ENCODE results near the gene MYCBP2. TPM values are rescaled to one million over a fixed set of nuclear protein-coding genes. Genes with fewer than 3 reads are reported as not detected.

MYCBP2 gene
- total RNA-seq, 2 experiments from 2014 or later = 121 to 125 TPM

GRCh38 chr13:77222000-77222690 is 104.7 kb downstream of the MYCBP2 start:
- POLR2A ChIA-PET = no interaction called here
- H3K9me2 ChIP-seq (ENCODE audit: insufficient read depth, low read length) = no peaks in the 10 kb centered on the region
- H2AFZ ChIP-seq (ENCODE audit: low read length) = no peak overlapping the region
- no TSS peak for BruUV-seq (replicated peaks)
- CTCF ChIA-PET (ENCODE audit: unreplicated experiment) = no interaction called here
- DNase-seq (ENCODE audit: low spot score) = no peak
- TF ChIP-seq CTCF (conservative IDR thresholded peaks at IDR 0.05; ENCODE audit: low read length) (no peak), EZH2phosphoT487 (IDR thresholded peaks at IDR 0.05; ENCODE audit: borderline replicate concordance, low read depth, low read length) (no peak)
- H3K9me3 ChIP-seq (ENCODE audit: low read length) = no peaks in the 10 kb centered on the region
- H3K27ac ChIP-seq (ENCODE audit: low read depth, low read length, poor library complexity, severe bottlenecking) = no peak overlapping the region
- no peaks in the 10 kb centered on the region for H3K4me1 ChIP-seq (ENCODE audit: insufficient read depth, low read length, poor library complexity, severe bottlenecking)
- intact Hi-C loops (cut with micrococcal nuclease; ENCODE audit: unreplicated experiment) = no loop called here
- H3K36me3 ChIP-seq (ENCODE audit: insufficient read depth, low read length) = peaks cover 76% of the 10 kb centered on the region
- no peaks in the 10 kb centered on the region for H3K79me2 ChIP-seq (ENCODE audit: insufficient read depth, low read depth, low read length)
- H4K20me1 ChIP-seq (ENCODE audit: insufficient read depth, low read length) = no peaks in the 10 kb centered on the region
- H3K4me3 ChIP-seq (ENCODE audit: low read depth, low read length, poor library complexity, severe bottlenecking) = no peak overlapping the region
- no peak overlapping the region for H3K4me2 ChIP-seq (ENCODE audit: low read length)

- BruUV-seq (replicated peaks) = no TSS peak
- peaks cover 83% of the 10 kb centered on the region for H3K36me3 ChIP-seq (ENCODE audit: insufficient read depth, low read length)
- no peaks in the 10 kb centered on the region for H4K20me1 ChIP-seq (ENCODE audit: insufficient read depth, low read length)
- no peak overlapping the region for H3K4me3 ChIP-seq (ENCODE audit: low read depth, low read length, poor library complexity, severe bottlenecking)
- DNase-seq (ENCODE audit: low spot score) = no peak
- CTCF ChIA-PET (ENCODE audit: unreplicated experiment) = no interaction called here
- no peak overlapping the region for H3K27ac ChIP-seq (ENCODE audit: low read depth, low read length, poor library complexity, severe bottlenecking)
- TF ChIP-seq EZH2phosphoT487 (IDR thresholded peaks at IDR 0.05; ENCODE audit: borderline replicate concordance, low read depth, low read length) (no peak), CTCF (conservative IDR thresholded peaks at IDR 0.05; ENCODE audit: low read length) (no peak)
- intact Hi-C loops (cut with micrococcal nuclease; ENCODE audit: unreplicated experiment) = no loop called here
- no peak overlapping the region for H2AFZ ChIP-seq (ENCODE audit: low read length)
- H3K4me2 ChIP-seq (ENCODE audit: low read length) = no peak overlapping the region
- no peaks in the 10 kb centered on the region for H3K4me1 ChIP-seq (ENCODE audit: insufficient read depth, low read length, poor library complexity, severe bottlenecking)
- POLR2A ChIA-PET = interaction anchor here (0.8 to 1.5 kb wide), 5 partner anchors 9 to 191 kb away, joined by 3 to 9 read pairs (median 3); no protein-coding TSS in a partner anchor
- no peaks in the 10 kb centered on the region for H3K79me2 ChIP-seq (ENCODE audit: insufficient read depth, low read depth, low read length)
- no peaks in the 10 kb centered on the region for H3K9me3 ChIP-seq (ENCODE audit: low read length)
- no peaks in the 10 kb centered on the region for H3K9me2 ChIP-seq (ENCODE audit: insufficient read depth, low read length)
These were observed 107.5 kb downstream of the MYCBP2 start for GRCh38 chr13:77219401-77219800.

- DNase-seq (ENCODE audit: low spot score) = no peak
These were observed 108.6 kb downstream of the MYCBP2 start for GRCh38 chr13:77218274-77218673.

More at GRCh38 chr13:77218274-77218673, 108.6 kb downstream of the MYCBP2 start:
- Histone ChIP-seq H3K4me2 (ENCODE audit: low read length) (no peak overlapping the region), H3K4me1 (ENCODE audit: insufficient read depth, low read length, poor library complexity, severe bottlenecking) (no peaks in the 10 kb centered on the region), H3K9me3 (ENCODE audit: low read length) (no peaks in the 10 kb centered on the region), H2AFZ (ENCODE audit: low read length) (no peak overlapping the region), H3K79me2 (ENCODE audit: insufficient read depth, low read depth, low read length) (no peaks in the 10 kb centered on the region), H3K4me3 (ENCODE audit: low read depth, low read length, poor library complexity, severe bottlenecking) (no peak overlapping the region), H3K36me3 (ENCODE audit: insufficient read depth, low read length) (peaks cover 86% of the 10 kb centered on the region), H3K27ac (ENCODE audit: low read depth, low read length, poor library complexity, severe bottlenecking) (no peak overlapping the region), H4K20me1 (ENCODE audit: insufficient read depth, low read length) (no peaks in the 10 kb centered on the region), H3K9me2 (ENCODE audit: insufficient read depth, low read length) (no peaks in the 10 kb centered on the region)
- intact Hi-C loops (cut with micrococcal nuclease; ENCODE audit: unreplicated experiment) = no loop called here
- POLR2A ChIA-PET = interaction anchor here (0.6 to 1.3 kb wide), 3 partner anchors 10 to 219 kb away, joined by 3 to 9 read pairs (median 3); no protein-coding TSS in a partner anchor
- BruUV-seq (replicated peaks) = no TSS peak
- TF ChIP-seq EZH2phosphoT487 (IDR thresholded peaks at IDR 0.05; ENCODE audit: borderline replicate concordance, low read depth, low read length) = no peak
- no peak for TF ChIP-seq CTCF (conservative IDR thresholded peaks at IDR 0.05; ENCODE audit: low read length)
- CTCF ChIA-PET (ENCODE audit: unreplicated experiment) = no interaction called here

Measured in OCI-LY7 (cell line).